CD4-positive, alpha-beta T cell (primary cell): ENCODE measurements around the gene ZNF783. TPM values are rescaled to one million over a fixed set of nuclear protein-coding genes. Genes with fewer than 3 reads are reported as not detected.

ENCODE experiments used
- ATAC-seq: fragments of 200-7000 bp; cut with Tn5 transposase; one replicate; pipeline ENCODE4 v1.10.0; 2022; ENCODE audit warnings: mild to moderate bottlenecking; ENCODE audit not compliant: poor library complexity
- CTCF ChIA-PET: fragments of 350-600 bp; sonication (Branson Sonifier 250); formaldehyde crosslinking; loops from one replicate; lab custom pipeline; 2021; ENCODE audit warnings: antibody characterized with exemption, inconsistent platforms; lab: Charles Lee
- POLR2A ChIA-PET: fragments of 350-600 bp; sonication (Branson Sonifier 250); formaldehyde crosslinking; loops from one replicate; lab custom pipeline; 2021; ENCODE audit warnings: antibody characterized with exemption, inconsistent platforms; lab: Charles Lee
- DNase-seq, 14 experiments: peaks; one replicate each; pipeline ENCODE4 v3.0.0-alpha.2; 2013 to 2020; ENCODE audit warnings: mixed read lengths in 2 of 14
- H3K27ac ChIP-seq, 2 donors: one replicate each; pipeline versions ENCODE4 v1.5.1 to v1.7.0; 2013; ENCODE audit warnings: low read length in 2 of 2, low read depth in 1 of 2, mild to moderate bottlenecking in 1 of 2
- H3K27me3 ChIP-seq, 2 experiments: 1 replicate in 1 of 2; 2 replicates in 1 of 2; pipeline versions ENCODE4 v1.6.1 to v1.7.0; 2013; ENCODE audit warnings: low read length in 2 of 2, control low read depth in 1 of 2, mild to moderate bottlenecking in 1 of 2, moderate library complexity in 1 of 2; ENCODE audit not compliant: insufficient read depth in 2 of 2, control insufficient read depth in 1 of 2
- H3K36me3 ChIP-seq: one replicate; pipeline ENCODE4 v1.6.1; 2013; ENCODE audit warnings: low read length, control low read depth; ENCODE audit not compliant: insufficient read depth
- H3K4me1 ChIP-seq: one replicate; pipeline ENCODE4 v1.6.1; 2013; ENCODE audit warnings: low read length, control low read depth; ENCODE audit not compliant: insufficient read depth
- H3K4me3 ChIP-seq: one replicate; pipeline ENCODE4 v1.5.1; 2013; ENCODE audit warnings: mild to moderate bottlenecking, low read length, moderate library complexity
- H3K9me3 ChIP-seq, 2 experiments: 1 replicate in 1 of 2; 2 replicates in 1 of 2; pipeline versions ENCODE4 v1.6.1 to v1.7.0; 2013; ENCODE audit warnings: low read length in 2 of 2, mild to moderate bottlenecking in 2 of 2, control low read depth in 1 of 2, moderate library complexity in 1 of 2; ENCODE audit not compliant: control insufficient read depth in 1 of 2, insufficient read depth in 1 of 2
- H3K27ac Mint-ChIP-seq: one replicate; pipeline ENCODE4 v1.8.0; 2020; ENCODE audit warnings: mixed read lengths
- H3K27me3 Mint-ChIP-seq: one replicate; pipeline ENCODE4 v1.8.0; 2021; ENCODE audit warnings: mixed read lengths
- H3K36me3 Mint-ChIP-seq: one replicate; pipeline ENCODE4 v1.8.0; 2021; ENCODE audit warnings: low read depth, mixed read lengths
- H3K4me1 Mint-ChIP-seq: one replicate; pipeline ENCODE4 v1.8.0; 2021; ENCODE audit warnings: low read depth, mixed read lengths
- H3K4me3 Mint-ChIP-seq: one replicate; pipeline ENCODE4 v1.8.0; 2020; ENCODE audit warnings: mild to moderate bottlenecking, mixed read lengths
- H3K9me3 Mint-ChIP-seq: one replicate; pipeline ENCODE4 v1.8.0; 2020; ENCODE audit warnings: mixed read lengths
- intact Hi-C, 2 experiments: fragments of 100-400 bp; cut with DNase I in 1 of 2; cut with micrococcal nuclease in 1 of 2; formaldehyde crosslinking; loops; one replicate each; pipeline versions ENCODE4 v1.15.1 to v1.9.0; 2023 to 2025; cut with DNase I, micrococcal nuclease
- total RNA-seq, 174 experiments: library from RNA in 2 of 174; stranded (reverse) in 2 of 174; gene quantifications; one replicate each; pipeline ENCODE4 v1.2.3 and lab custom pipeline; 2021 to 2026
- TF ChIP-seq, protein P1 (sequence below): fragments of 200-600 bp; IDR thresholded peaks from one replicate; pipeline ENCODE4 v1.8.0; 2022; ENCODE audit warnings: antibody characterized with exemption, mild to moderate bottlenecking

The ZNF783 gene
- total RNA-seq, 2 experiments from 2014 or later, result 27.6 to 29.0 TPM

DNA sequence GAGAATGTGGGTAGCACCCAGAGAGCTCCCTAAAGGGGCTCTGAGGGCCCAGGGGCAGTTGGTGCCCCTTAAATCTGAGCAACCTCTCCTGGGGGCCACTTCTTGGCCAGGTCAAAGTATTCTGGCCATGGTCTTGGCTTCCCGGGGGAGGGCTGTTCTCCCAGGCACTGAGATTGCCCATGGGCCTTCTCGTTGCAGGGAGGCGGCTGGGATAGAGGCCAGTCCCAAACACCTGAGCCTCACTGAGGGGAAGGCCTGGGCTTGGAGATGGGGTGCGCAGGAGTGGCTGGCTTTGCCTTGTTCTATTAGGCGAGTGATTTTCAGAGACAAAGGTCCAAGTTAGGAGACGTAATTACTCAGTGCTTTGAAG is 33.5 kb downstream of the ZNF783 start:
- POLR2A ChIA-PET, result no interaction called here
- H3K9me3 Mint-ChIP-seq, result no peaks in the 10 kb centered on the region
- peaks cover 18% of the 10 kb centered on the region for H3K36me3 ChIP-seq
- H3K27ac Mint-ChIP-seq, result no peak overlapping the region
- peaks cover 3% of the 10 kb centered on the region for H3K4me1 Mint-ChIP-seq
- DNase-seq, result no peak
- intact Hi-C loops, result no loop called here
- H3K27me3 ChIP-seq, result no peaks in the 10 kb centered on the region
- no peaks in the 10 kb centered on the region for H3K27me3 Mint-ChIP-seq
- peaks cover 28% of the 10 kb centered on the region for H3K36me3 Mint-ChIP-seq
- H3K27ac ChIP-seq, result no peak overlapping the region
- H3K4me3 Mint-ChIP-seq, result no peak overlapping the region
- ATAC-seq, result no peak
- CTCF ChIA-PET, result no interaction called here
- TF ChIP-seq, protein P1, sequence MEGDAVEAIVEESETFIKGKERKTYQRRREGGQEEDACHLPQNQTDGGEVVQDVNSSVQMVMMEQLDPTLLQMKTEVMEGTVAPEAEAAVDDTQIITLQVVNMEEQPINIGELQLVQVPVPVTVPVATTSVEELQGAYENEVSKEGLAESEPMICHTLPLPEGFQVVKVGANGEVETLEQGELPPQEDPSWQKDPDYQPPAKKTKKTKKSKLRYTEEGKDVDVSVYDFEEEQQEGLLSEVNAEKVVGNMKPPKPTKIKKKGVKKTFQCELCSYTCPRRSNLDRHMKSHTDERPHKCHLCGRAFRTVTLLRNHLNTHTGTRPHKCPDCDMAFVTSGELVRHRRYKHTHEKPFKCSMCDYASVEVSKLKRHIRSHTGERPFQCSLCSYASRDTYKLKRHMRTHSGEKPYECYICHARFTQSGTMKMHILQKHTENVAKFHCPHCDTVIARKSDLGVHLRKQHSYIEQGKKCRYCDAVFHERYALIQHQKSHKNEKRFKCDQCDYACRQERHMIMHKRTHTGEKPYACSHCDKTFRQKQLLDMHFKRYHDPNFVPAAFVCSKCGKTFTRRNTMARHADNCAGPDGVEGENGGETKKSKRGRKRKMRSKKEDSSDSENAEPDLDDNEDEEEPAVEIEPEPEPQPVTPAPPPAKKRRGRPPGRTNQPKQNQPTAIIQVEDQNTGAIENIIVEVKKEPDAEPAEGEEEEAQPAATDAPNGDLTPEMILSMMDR, result no peak
- no peaks in the 10 kb centered on the region for H3K4me1 ChIP-seq
- H3K4me3 ChIP-seq, result no peak overlapping the region
- no peaks in the 10 kb centered on the region for H3K9me3 ChIP-seq

DNA sequence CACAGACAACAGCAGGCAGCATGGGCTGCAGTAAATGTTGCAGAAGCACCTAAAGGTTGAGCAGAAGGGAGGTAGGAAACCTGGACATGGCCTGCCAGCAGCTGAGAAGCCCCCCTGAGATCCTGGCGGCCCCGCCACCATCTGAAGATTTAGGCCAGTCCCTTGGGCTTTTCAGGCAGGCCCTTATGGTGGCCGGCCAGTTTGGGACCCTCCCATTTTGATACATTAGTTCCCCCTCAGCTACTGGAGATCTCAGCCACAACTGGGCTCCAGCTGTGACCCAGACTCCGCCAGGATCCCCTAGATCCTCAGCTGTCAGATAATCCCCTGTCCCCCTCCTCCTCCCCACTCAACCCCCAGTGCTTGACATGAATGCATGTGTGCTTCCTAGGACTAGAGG is 34.4 kb downstream of the ZNF783 start:
- Histone ChIP-seq H3K4me3 (no peak overlapping the region), H3K27me3 (no peaks in the 10 kb centered on the region), H3K4me1 (no peaks in the 10 kb centered on the region), H3K27ac (no peak overlapping the region), H3K9me3 (no peaks in the 10 kb centered on the region), H3K36me3 (peaks cover 18% of the 10 kb centered on the region)
- POLR2A ChIA-PET, result no interaction called here
- peaks cover 3% of the 10 kb centered on the region for H3K4me1 Mint-ChIP-seq
- ATAC-seq (no peak), DNase-seq (no peak)
- H3K27ac Mint-ChIP-seq, result no peak overlapping the region
- TF ChIP-seq, protein P1, result no peak
- peaks cover 24% of the 10 kb centered on the region for H3K36me3 Mint-ChIP-seq
- CTCF ChIA-PET, result interaction anchor here (1.2 kb wide), 1 partner anchor 14 kb away, joined by 3 read pairs; no protein-coding TSS in a partner anchor
- no peak overlapping the region for H3K4me3 Mint-ChIP-seq
- no peaks in the 10 kb centered on the region for H3K27me3 Mint-ChIP-seq
- intact Hi-C loops, result no loop called here
- H3K9me3 Mint-ChIP-seq, result no peaks in the 10 kb centered on the region

DNA sequence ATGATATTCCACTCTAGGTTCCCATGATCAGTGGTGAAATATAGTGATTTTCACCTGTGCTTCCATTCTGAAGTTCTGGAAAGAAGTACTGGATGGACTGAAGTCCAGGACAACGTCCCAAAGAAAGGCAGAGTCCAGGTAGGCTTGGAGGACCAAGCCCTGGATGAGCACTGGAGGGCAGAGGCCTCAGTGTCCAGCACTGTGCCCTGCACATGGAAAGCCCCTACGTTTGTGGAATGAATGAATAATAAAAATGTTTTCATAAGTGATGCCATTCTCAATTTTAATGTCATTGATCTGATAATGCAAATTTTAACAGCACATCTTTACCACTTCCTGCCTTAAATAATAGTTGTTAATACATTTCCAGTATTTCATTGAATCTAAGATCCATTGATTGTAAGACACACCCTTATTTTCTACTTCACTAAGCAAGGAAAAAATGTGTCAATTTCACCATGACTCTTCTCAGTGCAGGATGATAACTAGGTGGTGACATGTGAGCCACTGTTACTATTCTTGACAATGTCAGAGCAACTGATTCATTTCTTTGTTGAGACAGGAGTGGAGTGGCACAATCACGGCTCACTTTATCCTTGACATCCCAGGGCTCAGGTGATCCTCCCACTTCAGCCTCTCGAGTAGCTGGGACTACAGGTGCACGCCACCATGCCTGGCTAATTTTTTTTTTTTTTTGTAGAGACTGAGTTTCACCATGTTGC is 35.2 kb downstream of the ZNF783 start:
- H3K4me3 Mint-ChIP-seq, result no peak overlapping the region
- ChIA-PET CTCF (interaction anchor here (1.2 kb wide), 1 partner anchor 13 kb away, joined by 3 read pairs; no protein-coding TSS in a partner anchor), POLR2A (no interaction called here)
- Histone ChIP-seq H3K36me3 (peaks cover 12% of the 10 kb centered on the region), H3K4me1 (no peaks in the 10 kb centered on the region), H3K27me3 (no peaks in the 10 kb centered on the region), H3K4me3 (no peak overlapping the region), H3K27ac (no peak overlapping the region), H3K9me3 (no peaks in the 10 kb centered on the region)
- no peak for DNase-seq
- no peak for ATAC-seq
- no peaks in the 10 kb centered on the region for H3K9me3 Mint-ChIP-seq
- no peaks in the 10 kb centered on the region for H3K27me3 Mint-ChIP-seq
- no peak overlapping the region for H3K27ac Mint-ChIP-seq
- intact Hi-C loops, result no loop called here
- peaks cover 3% of the 10 kb centered on the region for H3K4me1 Mint-ChIP-seq
- H3K36me3 Mint-ChIP-seq, result peaks cover 20% of the 10 kb centered on the region
- TF ChIP-seq, protein P1, result no peak
